HG02884 (cell line): ENCODE results near the gene PCDHB14.

Experiments
- ATAC-seq: cut with Tn5 transposase; IDR thresholded peaks from one replicate; pipeline ENCODE4 v1.9.1; 2021; ENCODE audit warnings: mild to moderate bottlenecking, moderate library complexity; ENCODE audit not compliant: unreplicated experiment

The PCDHB14 gene

DNA sequence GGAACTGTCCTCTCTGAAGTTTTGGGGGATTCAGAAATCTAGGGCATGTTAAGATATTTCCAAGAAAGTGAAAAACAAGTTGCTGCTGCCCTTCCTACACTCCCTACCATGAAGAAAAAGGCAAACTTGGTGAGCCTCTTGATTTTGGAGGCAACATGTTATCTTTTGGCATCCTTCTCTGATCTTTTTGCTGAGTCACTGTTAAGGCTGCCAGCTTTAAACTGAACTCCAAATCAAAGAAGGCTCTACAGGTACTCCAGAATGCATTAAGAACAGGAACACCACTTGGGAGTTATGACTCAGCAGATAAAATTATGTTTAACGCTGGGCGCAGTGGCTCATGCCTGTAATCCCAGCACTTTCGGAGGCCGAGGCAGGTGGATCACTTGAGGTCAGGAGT, 46.1 kb downstream of the PCDHB14 start:
- ATAC-seq: no peak

DNA sequence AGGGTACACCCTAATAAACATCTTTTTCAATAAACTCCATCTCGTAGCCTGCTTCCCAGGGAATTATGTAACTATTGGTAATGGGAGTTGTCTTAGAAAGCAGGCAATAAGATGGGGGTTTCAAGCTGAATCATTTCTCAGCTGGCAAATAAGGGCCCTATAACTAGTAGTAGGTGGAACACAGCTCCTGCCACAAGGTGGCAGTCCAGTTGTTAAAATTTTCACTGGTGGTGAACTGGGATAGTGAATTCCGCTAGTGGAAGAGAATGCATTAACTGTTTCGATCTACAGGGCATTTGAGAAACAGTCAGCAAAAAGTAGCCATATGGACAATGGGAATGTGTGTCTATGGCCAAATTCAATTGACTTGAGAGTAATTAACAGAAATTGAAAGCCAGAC, 49.8 kb downstream of the PCDHB14 start:
- no peak for ATAC-seq
